Peyer's patch (tissue), 4 donors: Measurements from ENCODE around the gene VAPA. TPM values are rescaled to one million over a fixed set of nuclear protein-coding genes. Genes with fewer than 3 reads are reported as not detected.
"Not testable (repeated sequence)": the region's sequence is repeated elsewhere in the genome, so short reads cannot be mapped to it uniquely, and the experiment has no call there.

Source experiments
- DNase-seq, 3 donors: peaks; one replicate each; pipeline ENCODE4 v3.0.0-alpha.2; 2017 to 2019
- H3K27ac ChIP-seq, 4 donors: fragments of 200-600 bp; sonication (generic); one replicate each; pipeline ENCODE4 v1.5.1; 2016 to 2019
- H3K27me3 ChIP-seq, 2 donors: fragments of 200-600 bp; sonication (generic); one replicate each; pipeline ENCODE4 v1.5.1; 2019
- H3K36me3 ChIP-seq, 3 donors: fragments of 200-600 bp; sonication (generic); one replicate each; pipeline ENCODE4 v1.5.1; 2016 to 2019
- H3K4me1 ChIP-seq, 4 donors: fragments of 200-600 bp; sonication (generic); one replicate each; pipeline ENCODE4 v1.5.1; 2016 to 2019
- H3K4me3 ChIP-seq, 4 donors: fragments of 200-600 bp; sonication (generic); 1 replicate in 3 of 4; 2 replicates in 1 of 4; pipeline ENCODE4 v1.5.1; 2016 to 2019; ENCODE audit warnings: mild to moderate bottlenecking in 1 of 4
- H3K9me3 ChIP-seq, 4 donors: fragments of 200-600 bp; sonication (generic); one replicate each; pipeline ENCODE4 v1.5.1; 2016 to 2019; ENCODE audit warnings: mild to moderate bottlenecking in 1 of 4
- POLR2A ChIP-seq, 2 donors: fragments of 450-650 bp; IDR thresholded peaks; one replicate each; pipeline ENCODE4 v1.5.1; 2017; ENCODE audit warnings: antibody characterized with exemption in 2 of 2, mild to moderate bottlenecking in 2 of 2, moderate library complexity in 2 of 2
- total RNA-seq, 4 donors: library from RNA; depleted of rRNA; stranded (reverse); fragments of >200 nt; gene quantifications; one replicate each; pipeline ENCODE4 v1.1.0, GENCODE V29; 2016
- TF ChIP-seq, protein P1 (sequence below), 6 experiments: fragments of 450-650 bp in 4 of 6; fragments of 200-600 bp in 2 of 6; sonication (generic) in 1 of 6; IDR thresholded peaks; one replicate each; pipeline ENCODE4 v1.5.1; 2017 to 2019; ENCODE audit warnings: antibody characterized with exemption in 6 of 6, mild to moderate bottlenecking in 3 of 6, moderate library complexity in 1 of 6

The VAPA gene
- total RNA-seq, 4 donors from 2014 or later, result 155 to 232 (median 219) TPM

DNA sequence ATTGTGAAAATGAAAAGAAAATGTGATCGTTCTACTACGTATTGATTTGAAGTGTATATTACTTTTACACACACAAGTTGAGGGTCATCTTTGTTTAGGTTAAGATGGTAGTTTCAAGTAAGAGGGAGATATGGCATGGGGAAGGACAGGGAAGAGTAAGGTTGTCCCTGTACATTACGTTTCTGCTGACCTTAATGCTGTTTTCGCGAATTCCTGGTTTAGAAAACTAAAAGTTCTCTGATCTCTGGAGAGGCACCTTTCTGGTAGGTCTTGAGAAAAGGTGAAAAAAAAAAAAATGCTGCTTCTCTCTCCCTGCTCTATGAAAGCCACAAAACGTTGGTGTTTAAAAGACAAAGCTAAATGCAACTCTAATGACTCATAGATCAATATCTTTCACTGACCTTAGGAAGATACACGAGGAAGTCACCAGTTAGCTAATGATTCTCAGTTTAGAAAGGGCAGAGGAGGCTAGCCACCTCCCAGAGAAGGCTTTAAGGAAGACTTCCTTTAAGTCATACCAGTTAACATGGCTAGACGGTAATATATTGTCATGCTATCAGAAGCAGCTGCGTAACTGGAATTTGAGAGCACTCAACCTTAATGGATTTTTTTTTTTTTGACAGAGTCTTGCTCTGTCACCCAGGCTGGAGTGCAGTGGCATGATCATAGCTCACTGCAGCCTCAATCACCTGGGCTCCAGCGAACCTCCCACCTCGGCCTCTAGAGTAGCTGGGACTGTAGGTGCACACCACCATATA, 14.8 kb upstream of the VAPA start:
- no peaks in the 10 kb centered on the region for H3K9me3 ChIP-seq
- H3K27ac ChIP-seq, result no peak overlapping the region
- TF ChIP-seq, protein P1, sequence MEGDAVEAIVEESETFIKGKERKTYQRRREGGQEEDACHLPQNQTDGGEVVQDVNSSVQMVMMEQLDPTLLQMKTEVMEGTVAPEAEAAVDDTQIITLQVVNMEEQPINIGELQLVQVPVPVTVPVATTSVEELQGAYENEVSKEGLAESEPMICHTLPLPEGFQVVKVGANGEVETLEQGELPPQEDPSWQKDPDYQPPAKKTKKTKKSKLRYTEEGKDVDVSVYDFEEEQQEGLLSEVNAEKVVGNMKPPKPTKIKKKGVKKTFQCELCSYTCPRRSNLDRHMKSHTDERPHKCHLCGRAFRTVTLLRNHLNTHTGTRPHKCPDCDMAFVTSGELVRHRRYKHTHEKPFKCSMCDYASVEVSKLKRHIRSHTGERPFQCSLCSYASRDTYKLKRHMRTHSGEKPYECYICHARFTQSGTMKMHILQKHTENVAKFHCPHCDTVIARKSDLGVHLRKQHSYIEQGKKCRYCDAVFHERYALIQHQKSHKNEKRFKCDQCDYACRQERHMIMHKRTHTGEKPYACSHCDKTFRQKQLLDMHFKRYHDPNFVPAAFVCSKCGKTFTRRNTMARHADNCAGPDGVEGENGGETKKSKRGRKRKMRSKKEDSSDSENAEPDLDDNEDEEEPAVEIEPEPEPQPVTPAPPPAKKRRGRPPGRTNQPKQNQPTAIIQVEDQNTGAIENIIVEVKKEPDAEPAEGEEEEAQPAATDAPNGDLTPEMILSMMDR (IDR thresholded peaks at IDR 0.05), result no peak
- TF ChIP-seq POLR2A (IDR thresholded peaks at IDR 0.05), result peak in 1 of 2 donors; percentile 20
- DNase-seq, result no peak
- no peak overlapping the region for H3K4me3 ChIP-seq
- H3K36me3 ChIP-seq, result no peaks in the 10 kb centered on the region
- H3K27me3 ChIP-seq, result no peaks in the 10 kb centered on the region
- peaks cover 0 to 9% (median 0%) of the 10 kb centered on the region in 4 donors for H3K4me1 ChIP-seq

DNA sequence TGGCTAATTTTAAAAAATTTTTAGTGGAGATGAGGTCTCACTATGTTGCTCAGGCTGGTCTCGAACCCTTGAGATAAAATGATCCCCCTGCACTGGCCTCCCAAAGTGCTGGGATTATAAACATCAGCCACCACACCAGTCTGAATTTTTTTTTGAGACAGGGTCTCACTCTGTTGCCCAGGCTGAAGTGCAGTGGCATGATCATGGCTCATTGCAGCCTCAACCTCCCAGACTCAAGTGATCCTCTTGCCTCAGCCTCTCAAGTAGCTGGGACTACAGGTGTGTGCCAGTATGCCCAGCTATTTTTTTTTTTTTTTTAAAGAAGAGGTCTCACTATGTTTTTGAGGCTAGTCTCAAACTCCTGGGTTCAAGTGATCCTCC, 14.3 kb upstream of the VAPA start:
- not testable (repeated sequence) for H3K4me1 ChIP-seq, H3K27me3 ChIP-seq, DNase-seq, H3K4me3 ChIP-seq, H3K9me3 ChIP-seq, H3K27ac ChIP-seq, H3K36me3 ChIP-seq

DNA sequence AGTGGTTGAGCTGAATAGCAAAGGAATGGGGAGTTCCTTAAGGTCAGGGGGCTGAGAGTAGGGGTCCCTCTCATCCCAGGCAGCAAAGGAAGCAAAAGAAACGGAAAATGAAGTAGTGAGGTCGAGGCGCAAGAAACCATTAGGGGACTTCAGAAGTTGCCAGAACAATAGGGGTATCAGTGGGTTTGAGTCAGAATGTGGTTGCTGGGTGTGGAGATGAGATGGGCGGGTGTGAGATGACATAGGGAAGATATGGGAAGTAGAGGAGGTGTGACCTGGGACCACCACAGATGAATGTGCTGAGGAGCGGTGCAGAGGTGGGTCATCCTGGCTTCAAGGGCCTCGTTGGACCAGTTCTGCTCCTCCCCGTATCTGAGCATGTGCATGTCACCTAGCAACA, 13.1 kb upstream of the VAPA start:
- no peaks in the 10 kb centered on the region for H3K27me3 ChIP-seq
- no peaks in the 10 kb centered on the region for H3K9me3 ChIP-seq
- DNase-seq, result no peak
- H3K27ac ChIP-seq, result no peak overlapping the region
- no peak overlapping the region for H3K4me3 ChIP-seq
- TF ChIP-seq, protein P1 (IDR thresholded peaks at IDR 0.05), result no peak
- no peak for TF ChIP-seq POLR2A (IDR thresholded peaks at IDR 0.05)
- no peaks in the 10 kb centered on the region for H3K36me3 ChIP-seq
- peaks cover 0 to 9% (median 0%) of the 10 kb centered on the region in 4 donors for H3K4me1 ChIP-seq

DNA sequence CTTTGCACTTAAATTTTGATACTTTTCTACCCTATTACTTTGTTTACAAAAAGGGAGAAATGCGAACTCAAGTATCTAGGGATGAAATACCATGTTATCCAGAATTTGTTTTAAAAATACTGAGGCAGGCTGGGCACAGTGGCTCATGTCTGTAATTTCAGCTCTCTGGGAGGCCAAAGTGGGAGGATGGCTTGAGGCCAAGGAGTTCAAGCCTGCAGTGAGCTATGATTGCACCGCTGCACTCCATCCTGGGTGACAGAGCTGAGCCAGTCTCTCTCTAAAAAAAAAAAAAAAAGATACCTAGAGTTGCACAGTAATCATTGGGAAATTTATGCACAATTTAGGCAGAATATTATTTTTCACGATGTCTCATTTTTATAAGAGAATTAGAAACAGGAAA, 12.4 kb upstream of the VAPA start:
- H3K36me3 ChIP-seq, result no peaks in the 10 kb centered on the region
- H3K27me3 ChIP-seq, result no peaks in the 10 kb centered on the region
- DNase-seq, result no peak
- no peaks in the 10 kb centered on the region for H3K9me3 ChIP-seq
- TF ChIP-seq POLR2A (IDR thresholded peaks at IDR 0.05), result no peak
- TF ChIP-seq, protein P1 (IDR thresholded peaks at IDR 0.05), result no peak
- H3K27ac ChIP-seq, result no peak overlapping the region
- H3K4me1 ChIP-seq, result peaks cover 0 to 9% (median 0%) of the 10 kb centered on the region in 4 donors
- H3K4me3 ChIP-seq, result no peak overlapping the region

DNA sequence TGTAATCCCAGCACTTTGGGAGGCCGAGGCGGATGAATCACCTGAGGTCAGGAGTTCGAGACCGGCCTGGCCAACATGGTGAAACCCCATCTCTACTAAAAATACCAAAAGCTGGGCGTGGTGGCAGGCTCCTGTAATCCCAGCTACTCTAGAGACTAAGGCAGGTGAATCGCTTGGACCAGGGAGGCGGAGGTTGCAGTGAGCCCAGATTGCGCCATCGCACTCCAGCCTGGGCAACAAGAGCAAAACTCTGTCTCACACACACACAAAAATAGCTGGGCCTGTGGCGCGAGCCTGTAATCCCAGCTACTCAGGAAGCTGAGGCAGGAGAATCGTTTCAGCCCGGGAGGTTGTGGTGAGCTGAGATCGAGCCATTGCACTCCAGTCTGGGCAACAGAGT, 11.6 kb upstream of the VAPA start:
- not testable (repeated sequence) for DNase-seq, H3K9me3 ChIP-seq, H3K27ac ChIP-seq, H3K27me3 ChIP-seq, H3K36me3 ChIP-seq, H3K4me1 ChIP-seq, H3K4me3 ChIP-seq

DNA sequence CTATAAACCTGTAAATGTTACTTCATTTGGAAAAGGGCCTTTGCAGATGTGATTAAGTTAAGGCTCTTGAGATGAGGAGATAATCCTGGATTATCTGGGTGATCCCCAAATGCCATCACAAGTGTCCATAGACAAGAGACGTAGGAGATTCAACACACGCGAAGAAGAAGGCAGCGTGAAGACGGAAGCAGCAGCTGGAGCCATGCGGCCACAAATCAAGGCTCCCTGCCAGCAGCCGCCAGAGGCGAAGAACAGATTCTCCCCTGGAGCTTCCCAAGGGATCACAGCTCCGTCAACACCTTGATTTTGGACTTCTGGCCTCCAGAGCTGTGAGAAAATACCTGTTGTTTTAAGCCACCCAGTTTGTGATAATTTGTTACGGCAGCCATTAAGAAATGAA, 11.0 kb upstream of the VAPA start:
- no peaks in the 10 kb centered on the region for H3K9me3 ChIP-seq
- H3K4me1 ChIP-seq, result peaks cover 0 to 9% (median 0%) of the 10 kb centered on the region in 4 donors
- H3K27me3 ChIP-seq, result no peaks in the 10 kb centered on the region
- TF ChIP-seq, protein P1 (IDR thresholded peaks at IDR 0.05), result no peak
- no peak for TF ChIP-seq POLR2A (IDR thresholded peaks at IDR 0.05)
- no peak overlapping the region for H3K27ac ChIP-seq
- no peak overlapping the region for H3K4me3 ChIP-seq
- H3K36me3 ChIP-seq, result no peaks in the 10 kb centered on the region
- no peak for DNase-seq
